OCI-LY7 (cell line): ENCODE measurements around the gene CCRL2. TPM values are rescaled to one million over a fixed set of nuclear protein-coding genes. Genes with fewer than 3 reads are reported as not detected.
A peak's percentile ranks its signal among the peaks of the same experiment; 100 is the strongest.

Source experiments
- BruUV-seq: library from RNA; stranded (reverse); fragments of 400-500 nt; replicated peaks from 2 replicates; lab custom pipeline; 2021; lab: Mats Ljungman, UMichigan
- CTCF ChIA-PET: fragments of 300-600 bp; sonication (Branson Sonifier 250); formaldehyde crosslinking; loops from one replicate; lab custom pipeline; 2022; ENCODE audit warnings: antibody characterized with exemption; ENCODE audit not compliant: unreplicated experiment; lab: Charles Lee
- POLR2A ChIA-PET: fragments of 300-600 bp; sonication (Branson Sonifier 250); formaldehyde crosslinking; loops from one replicate; lab custom pipeline; 2022; ENCODE audit warnings: antibody characterized with exemption; lab: Charles Lee
- DNase-seq: peaks from one replicate; pipeline ENCODE4 v3.0.0-alpha.2; 2015; ENCODE audit warnings: low spot score
- H2AFZ ChIP-seq: fragments of 200-600 bp; sonication (generic), shearing (Covaris generic); 2 replicates; pipeline ENCODE4 v1.6.1; 2014; ENCODE audit warnings: mild to moderate bottlenecking, antibody characterized with exemption, low read length, moderate library complexity
- H3K27ac ChIP-seq: fragments of 200-600 bp; sonication (generic); 2 replicates; pipeline ENCODE4 v1.5.1; 2014; ENCODE audit warnings: mixed run types, low read depth, mild to moderate bottlenecking, moderate library complexity, low read length, inconsistent platforms; ENCODE audit not compliant: poor library complexity, severe bottlenecking
- H3K36me3 ChIP-seq: fragments of 200-600 bp; sonication (generic); 2 replicates; pipeline ENCODE4 v1.6.1; 2014; ENCODE audit warnings: mild to moderate bottlenecking, antibody characterized with exemption, low read length, moderate library complexity, mixed read lengths; ENCODE audit not compliant: insufficient read depth
- H3K4me1 ChIP-seq: fragments of 200-600 bp; sonication (generic); 2 replicates; pipeline ENCODE4 v1.5.1; 2014; ENCODE audit warnings: mild to moderate bottlenecking, low read length; ENCODE audit not compliant: insufficient read depth, poor library complexity, severe bottlenecking
- H3K4me2 ChIP-seq: fragments of 200-600 bp; sonication (generic); 2 replicates; pipeline ENCODE4 v1.6.1; 2014; ENCODE audit warnings: mild to moderate bottlenecking, low read length
- H3K4me3 ChIP-seq: fragments of 200-600 bp; sonication (generic); 2 replicates; pipeline ENCODE4 v1.5.1; 2014; ENCODE audit warnings: mild to moderate bottlenecking, low read depth, low read length; ENCODE audit not compliant: poor library complexity, severe bottlenecking
- H3K79me2 ChIP-seq: fragments of 200-600 bp; sonication (generic); 2 replicates; pipeline ENCODE4 v1.6.1; 2016; ENCODE audit warnings: low read depth, mild to moderate bottlenecking, low read length, moderate library complexity, mixed read lengths; ENCODE audit not compliant: insufficient read depth
- H3K9me2 ChIP-seq: fragments of 200-600 bp; sonication (generic); 2 replicates; pipeline ENCODE4 v1.6.1; 2016; ENCODE audit warnings: mild to moderate bottlenecking, low read length, mixed read lengths; ENCODE audit not compliant: insufficient read depth
- H3K9me3 ChIP-seq: fragments of 200-600 bp; sonication (generic); 2 replicates; pipeline ENCODE4 v1.6.1; 2014; ENCODE audit warnings: mild to moderate bottlenecking, mixed run types, low read length, mixed read lengths
- H4K20me1 ChIP-seq: fragments of 200-600 bp; sonication (generic); 2 replicates; pipeline ENCODE4 v1.6.1; 2014; ENCODE audit warnings: mild to moderate bottlenecking, antibody characterized with exemption, low read length, moderate library complexity, mixed read lengths; ENCODE audit not compliant: insufficient read depth
- CTCF ChIP-seq: fragments of 200-600 bp; sonication (generic); conservative IDR thresholded peaks from 2 replicates; pipeline ENCODE4 v1.5.1; 2014; ENCODE audit warnings: mild to moderate bottlenecking, antibody characterized with exemption, low read length, moderate library complexity, mixed read lengths
- EZH2phosphoT487 ChIP-seq: fragments of 200-600 bp; sonication (generic); IDR thresholded peaks from 2 replicates; pipeline ENCODE4 v1.6.1; 2018; ENCODE audit warnings: low read depth, borderline replicate concordance, mild to moderate bottlenecking, mixed run types, antibody characterized with exemption, low read length, moderate library complexity, mixed read lengths
- intact Hi-C: fragments of 100-400 bp; cut with micrococcal nuclease; formaldehyde crosslinking; loops from one replicate; pipeline ENCODE4 v1.10.0; 2022; ENCODE audit not compliant: unreplicated experiment
- total RNA-seq, 2 experiments: library from RNA; depleted of rRNA in 1 of 2; stranded (reverse); fragments of >200 nt in 1 of 2; shearing (Covaris generic) in 1 of 2; gene quantifications; 2 replicates each; pipeline ENCODE4 v1.2.3, GENCODE V29; 2014 to 2022

Gene CCRL2
- total RNA-seq, 2 experiments from 2014 or later, result 0.41 to 2.2 TPM

DNA sequence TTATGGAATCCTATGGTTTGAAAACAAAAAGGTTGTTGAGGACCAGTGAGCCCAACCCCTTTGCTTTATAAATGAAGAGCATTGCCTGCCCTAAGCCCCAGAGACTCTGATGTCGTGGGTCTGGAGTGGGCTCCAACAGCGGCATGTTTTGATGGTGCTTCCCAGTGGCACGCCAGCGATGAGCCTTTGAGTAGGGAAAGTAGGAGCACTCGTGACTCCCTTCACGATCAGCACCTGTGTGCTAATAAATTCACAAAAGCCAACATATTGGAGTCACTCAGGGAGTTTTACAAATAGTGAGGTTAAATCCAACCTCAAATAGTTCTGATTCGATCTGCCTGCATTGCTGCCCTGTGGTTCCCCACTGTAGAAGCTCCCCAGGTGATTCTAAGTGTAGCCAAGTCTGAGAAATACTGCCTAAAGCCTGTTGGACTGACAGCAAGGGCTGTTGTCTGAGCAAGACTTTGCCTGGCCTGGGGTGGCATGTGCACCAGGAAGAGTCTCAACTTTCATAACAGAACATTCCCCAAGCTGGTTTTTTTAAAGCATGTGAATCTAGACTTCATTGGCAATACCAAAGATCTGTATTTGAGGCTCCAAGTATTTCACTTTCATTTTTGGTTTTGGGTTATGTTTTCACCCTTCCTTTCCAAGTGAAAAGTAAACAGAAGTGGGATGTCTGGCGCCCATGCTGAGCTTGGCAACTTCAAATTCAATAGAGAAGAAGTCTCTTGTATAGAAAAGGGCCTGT, 26.4 kb upstream of the CCRL2 start:
- no peaks in the 10 kb centered on the region for H3K9me2 ChIP-seq
- ChIA-PET POLR2A (interaction anchor here (0.5 kb wide), 1 partner anchor 159 kb away, joined by 3 read pairs; no protein-coding TSS in a partner anchor), CTCF (no interaction called here)
- no peaks in the 10 kb centered on the region for H4K20me1 ChIP-seq
- DNase-seq, result no peak
- TF ChIP-seq CTCF (no peak), EZH2phosphoT487 (no peak)
- no peak overlapping the region for H3K27ac ChIP-seq
- no peak overlapping the region for H3K4me3 ChIP-seq
- no peaks in the 10 kb centered on the region for H3K36me3 ChIP-seq
- no peaks in the 10 kb centered on the region for H3K79me2 ChIP-seq
- 0 out of 2 replicates have a peak overlapping the region, but pooled peaks have one; percentile 0 for H2AFZ ChIP-seq
- H3K4me1 ChIP-seq, result peaks cover 31% of the 10 kb centered on the region
- BruUV-seq, result no TSS peak
- H3K4me2 ChIP-seq, result no peak overlapping the region
- intact Hi-C loops, result loop anchor here (5.0 kb wide), 1 partner anchor 177 kb away; no protein-coding TSS in a partner anchor
- H3K9me3 ChIP-seq, result no peaks in the 10 kb centered on the region

DNA sequence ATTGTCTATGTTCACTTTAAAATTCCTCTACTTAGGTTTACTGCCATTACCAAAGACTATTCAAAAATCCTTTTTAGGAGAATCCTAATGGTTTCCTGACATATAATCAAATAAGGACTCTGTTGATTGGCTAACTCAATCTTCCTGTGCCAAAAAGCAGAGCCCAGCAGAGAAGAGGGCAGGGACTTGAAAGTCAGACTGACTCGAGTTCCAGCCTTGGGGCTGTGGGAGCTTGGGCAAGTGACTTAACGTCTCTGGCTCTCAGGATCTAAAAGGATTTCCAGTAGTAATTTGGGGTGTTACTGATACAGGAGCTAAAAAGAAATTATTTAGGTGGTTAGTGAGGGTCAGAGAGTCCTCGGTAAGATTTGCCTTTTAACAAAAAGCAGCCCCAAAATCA, 25.4 kb upstream of the CCRL2 start:
- POLR2A ChIA-PET, result interaction anchor here (0.5 kb wide), 1 partner anchor 158 kb away, joined by 3 read pairs; no protein-coding TSS in a partner anchor
- peaks cover 31% of the 10 kb centered on the region for H3K4me1 ChIP-seq

More for the DNA sequence above, 25.4 kb upstream of the CCRL2 start:
- H3K9me3 ChIP-seq, result no peaks in the 10 kb centered on the region
- H3K4me3 ChIP-seq, result no peak overlapping the region
- H2AFZ ChIP-seq, result no peak overlapping the region
- CTCF ChIA-PET, result no interaction called here
- no TSS peak for BruUV-seq
- no peak overlapping the region for H3K4me2 ChIP-seq
- no peak overlapping the region for H3K27ac ChIP-seq
- no peaks in the 10 kb centered on the region for H4K20me1 ChIP-seq
- no peak for DNase-seq
- intact Hi-C loops, result loop anchor here (5.0 kb wide), 1 partner anchor 176 kb away; no protein-coding TSS in a partner anchor
- H3K79me2 ChIP-seq, result no peaks in the 10 kb centered on the region
- H3K9me2 ChIP-seq, result no peaks in the 10 kb centered on the region
- TF ChIP-seq CTCF, result no peak
- no peak for TF ChIP-seq EZH2phosphoT487
- H3K36me3 ChIP-seq, result no peaks in the 10 kb centered on the region
